Vagina (tissue), 2 donors: ENCODE data around the gene RSU1.

ENCODE experiments used
- CTCF ChIP-seq, 3 experiments: fragments of 450-650 bp in 2 of 3; fragments of 200-600 bp in 1 of 3; sonication (generic) in 1 of 3; IDR thresholded peaks; one replicate each; pipeline ENCODE4 v1.5.1; 2017 to 2019; ENCODE audit warnings: antibody characterized with exemption in 3 of 3, mild to moderate bottlenecking in 2 of 3, moderate library complexity in 2 of 3
- POLR2A ChIP-seq, 2 donors: fragments of 450-650 bp; IDR thresholded peaks; one replicate each; pipeline ENCODE4 v1.6.1; 2017; ENCODE audit warnings: antibody characterized with exemption in 2 of 2, mild to moderate bottlenecking in 2 of 2, moderate library complexity in 2 of 2
- POLR2AphosphoS5 ChIP-seq, 2 donors: sonication (generic); formaldehyde crosslinking; IDR thresholded peaks; one replicate each; pipeline ENCODE4 v1.9.0; 2017; ENCODE audit warnings: antibody characterized with exemption in 2 of 2, mild to moderate bottlenecking in 2 of 2, low read depth in 1 of 2; ENCODE audit not compliant: insufficient read depth in 1 of 2

GRCh38 chr10:16789261-16789660, 28.0 kb downstream of the RSU1 start:
- TF ChIP-seq CTCF (IDR thresholded peaks at IDR 0.05) (no peak), POLR2AphosphoS5 (IDR thresholded peaks at IDR 0.05; ENCODE audit: insufficient read depth in 1 of 2, low read depth in 1 of 2) (no peak), POLR2A (IDR thresholded peaks at IDR 0.05) (no peak)
